Endodermal cell (in vitro differentiated cells): ENCODE results near the gene NDUFS7. TPM values are rescaled to one million over a fixed set of nuclear protein-coding genes. Genes with fewer than 3 reads are reported as not detected.
A peak's percentile ranks its signal among the peaks of the same experiment; 100 is the strongest.

Experiments
- DNase-seq: peaks from one replicate; pipeline ENCODE4 v3.0.0-alpha.2; 2017
- H3K27ac ChIP-seq: 2 replicates; pipeline ENCODE4 v1.5.1; 2013; ENCODE audit warnings: mild to moderate bottlenecking, low read depth, low read length, moderate library complexity
- H3K27me3 ChIP-seq: 2 replicates; pipeline ENCODE4 v1.6.1; 2013; ENCODE audit warnings: mild to moderate bottlenecking, low read length, moderate library complexity; ENCODE audit not compliant: insufficient read depth, control insufficient read depth, poor library complexity, severe bottlenecking
- H3K36me3 ChIP-seq: 2 replicates; pipeline ENCODE4 v1.7.0; 2013; ENCODE audit warnings: mild to moderate bottlenecking, low read length, moderate library complexity; ENCODE audit not compliant: control insufficient read depth, insufficient read depth
- H3K4me1 ChIP-seq: one replicate; pipeline ENCODE4 v1.7.0; 2013; ENCODE audit warnings: low read length; ENCODE audit not compliant: control insufficient read depth, insufficient read depth
- H3K4me3 ChIP-seq: 2 replicates; pipeline ENCODE4 v1.5.1; 2013; ENCODE audit warnings: mild to moderate bottlenecking, low read length, moderate library complexity
- H3K9ac ChIP-seq: 2 replicates; pipeline ENCODE4 v1.6.1; 2013; ENCODE audit warnings: mild to moderate bottlenecking, low read length, moderate library complexity; ENCODE audit not compliant: poor library complexity, severe bottlenecking; ENCODE audit errors: extremely low read depth
- H3K9me3 ChIP-seq: 2 replicates; pipeline ENCODE4 v1.6.1; 2013; ENCODE audit warnings: mild to moderate bottlenecking, low read length, moderate library complexity; ENCODE audit not compliant: control insufficient read depth
- H3K27ac Mint-ChIP-seq: 2 replicates; pipeline ENCODE4 v1.8.0; 2020; ENCODE audit warnings: mixed read lengths
- H3K27me3 Mint-ChIP-seq: 2 replicates; pipeline ENCODE4 v1.8.0; 2021; ENCODE audit warnings: mild to moderate bottlenecking, mixed read lengths; ENCODE audit not compliant: insufficient read depth
- H3K36me3 Mint-ChIP-seq: 2 replicates; pipeline ENCODE4 v1.8.0; 2020; ENCODE audit warnings: low read depth, mixed read lengths
- H3K4me1 Mint-ChIP-seq: 2 replicates; pipeline ENCODE4 v1.8.0; 2020; ENCODE audit warnings: mixed read lengths
- H3K4me3 Mint-ChIP-seq: 2 replicates; pipeline ENCODE4 v1.8.0; 2020; ENCODE audit warnings: mild to moderate bottlenecking, moderate library complexity, mixed read lengths
- H3K9me3 Mint-ChIP-seq: 2 replicates; pipeline ENCODE4 v1.8.0; 2020; ENCODE audit warnings: mild to moderate bottlenecking, mixed read lengths
- CTCF ChIP-seq: fragments of 200-600 bp; sonication (generic); conservative IDR thresholded peaks from 2 replicates; pipeline ENCODE4 v1.5.0; 2021; ENCODE audit warnings: antibody characterized with exemption, mild to moderate bottlenecking
- WGBS, 2 experiments: methylation state at CpG; one replicate each; pipeline versions ENCODE4 v1.1.5 to v1.1.7; 2013; ENCODE audit warnings: missing lambda C conversion rate in 2 of 2, mixed read lengths in 1 of 2; ENCODE audit not compliant: insufficient coverage in 1 of 2, insufficient read length in 1 of 2; 5-methylcytosine and 5-hydroxymethylcytosine counted together
- total RNA-seq, 2 donors: library from RNA; stranded (reverse); fragmentation: NEBNext Ultra II Directional in 1 of 2; extraction: Animal tissue kit (Norgen Biotek cat#: 25700) in 1 of 2; gene quantifications; 2 replicates in 1 of 2; 3 replicates in 1 of 2; pipeline ENCODE4 v1.2.1, GENCODE V29; 2021

Gene NDUFS7
- total RNA-seq, 2 donors from 2014 or later: 57.0 to 62.5 TPM

DNA sequence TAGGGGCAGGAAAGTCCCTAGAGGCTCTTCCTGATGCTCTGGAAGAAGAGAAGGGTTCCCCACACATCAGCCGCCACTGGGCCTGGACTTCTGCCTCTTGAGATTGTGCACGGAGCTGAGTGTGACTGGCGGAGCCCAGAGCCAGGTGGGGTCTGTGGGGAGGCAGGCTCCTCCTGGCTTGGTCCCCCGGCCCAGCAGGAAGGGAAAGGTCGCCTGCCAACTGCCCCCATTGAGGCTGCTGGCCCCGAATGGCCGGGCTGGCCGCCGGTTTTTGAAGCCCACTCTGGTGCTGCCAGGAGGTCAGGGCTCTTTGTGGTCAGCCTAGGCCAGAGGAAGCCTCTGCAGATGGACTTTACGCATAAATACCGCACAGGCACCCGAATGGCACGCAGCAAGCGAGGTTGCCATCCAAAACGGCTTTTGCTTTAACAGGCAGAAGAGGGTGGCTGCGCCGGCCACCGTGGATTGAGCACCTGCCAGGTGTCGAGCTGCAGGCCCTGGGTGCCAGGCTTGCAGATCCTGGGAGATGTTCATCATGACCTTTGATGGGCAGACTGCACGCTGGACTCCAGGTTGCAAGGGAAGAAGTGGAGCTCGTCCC lies 28.7 kb downstream of the NDUFS7 start:
- no peaks in the 10 kb centered on the region for H3K9me3 ChIP-seq
- Mint-ChIP-seq H3K4me3 (no peak overlapping the region), H3K4me1 (peaks cover 39% of the 10 kb centered on the region), H3K9me3 (no peaks in the 10 kb centered on the region), H3K36me3 (peaks cover 31% of the 10 kb centered on the region), H3K27me3 (no peaks in the 10 kb centered on the region), H3K27ac (peak overlapping the region; percentile 30)
- H3K36me3 ChIP-seq: peaks cover 34% of the 10 kb centered on the region
- peaks cover 13% of the 10 kb centered on the region for H3K4me1 ChIP-seq
- TF ChIP-seq CTCF: no peak
- 94 to 96% methylated on average over 18 to 21 of the region's 21 CpGs for WGBS, 2 experiments
- no peak overlapping the region for H3K27ac ChIP-seq
- no peak for DNase-seq
- no peaks in the 10 kb centered on the region for H3K27me3 ChIP-seq
- H3K4me3 ChIP-seq: no peak overlapping the region
- H3K9ac ChIP-seq: no peak overlapping the region

DNA sequence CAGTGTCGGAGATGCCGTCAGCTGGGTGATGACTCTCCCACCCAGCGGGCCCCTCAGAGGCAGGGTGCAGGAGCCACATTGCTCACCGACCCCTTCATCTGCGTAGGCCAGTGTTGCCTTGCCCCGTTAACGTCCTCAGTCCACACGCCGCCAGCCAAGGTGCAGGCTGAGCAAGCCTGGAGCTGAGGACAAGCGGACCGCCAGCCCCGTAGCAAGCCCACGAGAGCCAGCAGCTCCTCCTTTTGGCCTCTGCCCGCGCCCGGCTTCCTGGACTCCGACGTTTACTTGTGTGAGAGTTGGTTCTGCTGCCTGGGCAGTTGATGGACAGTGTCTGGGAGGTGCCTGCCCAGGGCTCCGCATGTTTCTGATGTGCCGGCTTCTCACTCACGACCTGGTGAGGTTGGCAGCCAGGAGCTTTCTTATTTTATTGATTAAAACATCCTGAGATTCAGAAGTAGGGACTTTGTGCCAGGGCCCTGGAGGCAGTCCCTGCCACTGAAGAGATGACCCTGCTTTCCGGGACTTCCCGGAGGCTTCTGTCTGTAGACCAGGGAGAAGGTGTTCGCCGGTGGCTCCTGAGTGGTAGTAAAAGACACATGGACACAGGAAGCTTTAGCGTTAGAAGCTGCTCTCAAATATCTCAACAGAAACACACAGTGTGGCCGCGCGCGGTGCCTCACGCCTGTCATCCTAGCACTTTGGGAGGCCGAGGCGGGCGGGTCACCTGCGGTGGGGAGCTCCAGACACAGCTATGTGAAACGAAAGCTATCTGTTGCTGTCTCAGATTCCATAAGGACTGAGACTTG lies 29.5 kb downstream of the NDUFS7 start:
- peaks cover 13% of the 10 kb centered on the region for H3K4me1 ChIP-seq
- 96 to 97% methylated on average over 19 to 36 of the region's 36 CpGs for WGBS, 2 experiments
- no peaks in the 10 kb centered on the region for H3K27me3 Mint-ChIP-seq
- no peak overlapping the region for H3K4me3 ChIP-seq
- H3K36me3 ChIP-seq: peaks cover 40% of the 10 kb centered on the region
- H3K4me1 Mint-ChIP-seq: peaks cover 39% of the 10 kb centered on the region
- no peak overlapping the region for H3K9ac ChIP-seq
- peak overlapping the region; percentile 30 for H3K27ac Mint-ChIP-seq
- H3K9me3 ChIP-seq: no peaks in the 10 kb centered on the region
- H3K36me3 Mint-ChIP-seq: peaks cover 37% of the 10 kb centered on the region
- no peaks in the 10 kb centered on the region for H3K9me3 Mint-ChIP-seq
- no peak overlapping the region for H3K27ac ChIP-seq
- no peak for DNase-seq
- no peak for TF ChIP-seq CTCF
- no peaks in the 10 kb centered on the region for H3K27me3 ChIP-seq
- no peak overlapping the region for H3K4me3 Mint-ChIP-seq

- peak overlapping the region; percentile 38 for H3K4me3 Mint-ChIP-seq
- Histone ChIP-seq H3K4me1 (peaks cover 6% of the 10 kb centered on the region), H3K27me3 (no peaks in the 10 kb centered on the region), H3K9ac (no peak overlapping the region), H3K27ac (peak overlapping the region; percentile 3), H3K36me3 (peaks cover 54% of the 10 kb centered on the region), H3K9me3 (no peaks in the 10 kb centered on the region), H3K4me3 (no peak overlapping the region)
- H3K36me3 Mint-ChIP-seq: peaks cover 37% of the 10 kb centered on the region
- H3K27me3 Mint-ChIP-seq: no peaks in the 10 kb centered on the region
- TF ChIP-seq CTCF: no peak
- H3K4me1 Mint-ChIP-seq: peaks cover 17% of the 10 kb centered on the region
- DNase-seq: no peak
- WGBS, 2 experiments: 84 to 90% methylated on average over 22 to 28 of the region's 28 CpGs
- peak overlapping the region; percentile 92 for H3K27ac Mint-ChIP-seq
- H3K9me3 Mint-ChIP-seq: no peaks in the 10 kb centered on the region
Measured at GRCh38 chr19:1416014-1416841, 32.5 kb downstream of the NDUFS7 start.
